ENCODE measurements around the gene FAM193B.

The FAM193B gene

GRCh38 chr5:177554474-177555111 is at the start of gene FAM193B:
TSS of gene FAM193B (minus strand) at chr5:177554563. CDS start at chr5:177554458, 105 bp downstream.
- DNase-seq = no peak

GRCh38 chr5:177604116-177604521 is 49.8 kb upstream of the FAM193B start:
- DNase-seq = no peak

GRCh38 chr5:177603631-177604030 is 49.3 kb upstream of the FAM193B start:
- DNase-seq = no peak

GRCh38 chr5:177602458-177602830 is 48.1 kb upstream of the FAM193B start:
- DNase-seq = no peak

- DNase-seq = no peak
Measured at GRCh38 chr5:177601577-177602457, 47.5 kb upstream of the FAM193B start.

GRCh38 chr5:177601126-177601525 is 46.8 kb upstream of the FAM193B start:
- DNase-seq = no peak

GRCh38 chr5:177600508-177601018 is 46.2 kb upstream of the FAM193B start:
- DNase-seq = no peak

GRCh38 chr5:177599731-177600507 is 45.6 kb upstream of the FAM193B start, which contains the start of gene B4GALT7:
TSS of gene B4GALT7 (plus strand) at chr5:177600132. CDS start at chr5:177600211, 79 bp downstream.
- no peak for DNase-seq

- DNase-seq = no peak
Measured at GRCh38 chr5:177598477-177598876, 44.1 kb upstream of the FAM193B start.

- DNase-seq = no peak
Measured at GRCh38 chr5:177596775-177597238, 42.4 kb upstream of the FAM193B start.

GRCh38 chr5:177595991-177596774 is 41.8 kb upstream of the FAM193B start:
- DNase-seq = no peak

- DNase-seq = no peak
Measured at GRCh38 chr5:177595026-177595585, 40.7 kb upstream of the FAM193B start.

GRCh38 chr5:177594071-177594470 is 39.7 kb upstream of the FAM193B start:
- no peak for DNase-seq

- no peak for DNase-seq
Measured at GRCh38 chr5:177593511-177593910, 39.1 kb upstream of the FAM193B start.

GRCh38 chr5:177592905-177593304 is 38.5 kb upstream of the FAM193B start:
- no peak for DNase-seq

- no peak for DNase-seq
Measured at GRCh38 chr5:177592010-177592834, 37.9 kb upstream of the FAM193B start, which contains the start of gene TMED9. TSS of gene TMED9 (plus strand) at chr5:177592203. CDS start at chr5:177592215, 12 bp downstream.

GRCh38 chr5:177591690-177592009 is 37.3 kb upstream of the FAM193B start:
- no peak for DNase-seq

GRCh38 chr5:177590406-177590805 is 36.0 kb upstream of the FAM193B start:
- no peak for DNase-seq

- no peak for DNase-seq
Measured at GRCh38 chr5:177588413-177588909, 34.1 kb upstream of the FAM193B start.

GRCh38 chr5:177578316-177578715 is 24.0 kb upstream of the FAM193B start:
- DNase-seq = no peak

GRCh38 chr5:177576169-177576568 is 21.8 kb upstream of the FAM193B start:
- DNase-seq = no peak
